GM13976 (cell line): Measurements from ENCODE around the gene ABR.

Experiments used
- DNase-seq: peaks from one replicate; pipeline ENCODE4 v3.0.0; 2012; ENCODE audit warnings: low spot score
- in situ Hi-C: fragments of 300-500 bp; cut with MboI; formaldehyde crosslinking; loops from one replicate; pipeline ENCODE4 v1.12.0; 2022; ENCODE audit warnings: low sequenced_read_pairs, mixed read lengths, inconsistent platforms; ENCODE audit not compliant: unreplicated experiment
- TF ChIP-seq, protein P1 (sequence below): IDR thresholded peaks from 2 replicates; pipeline ENCODE4 v1.5.1; 2012; ENCODE audit warnings: borderline replicate concordance, mild to moderate bottlenecking; ENCODE audit not compliant: insufficient read depth; ENCODE audit errors: extremely low read depth, missing control alignments, control extremely low read depth

ABR gene

DNA sequence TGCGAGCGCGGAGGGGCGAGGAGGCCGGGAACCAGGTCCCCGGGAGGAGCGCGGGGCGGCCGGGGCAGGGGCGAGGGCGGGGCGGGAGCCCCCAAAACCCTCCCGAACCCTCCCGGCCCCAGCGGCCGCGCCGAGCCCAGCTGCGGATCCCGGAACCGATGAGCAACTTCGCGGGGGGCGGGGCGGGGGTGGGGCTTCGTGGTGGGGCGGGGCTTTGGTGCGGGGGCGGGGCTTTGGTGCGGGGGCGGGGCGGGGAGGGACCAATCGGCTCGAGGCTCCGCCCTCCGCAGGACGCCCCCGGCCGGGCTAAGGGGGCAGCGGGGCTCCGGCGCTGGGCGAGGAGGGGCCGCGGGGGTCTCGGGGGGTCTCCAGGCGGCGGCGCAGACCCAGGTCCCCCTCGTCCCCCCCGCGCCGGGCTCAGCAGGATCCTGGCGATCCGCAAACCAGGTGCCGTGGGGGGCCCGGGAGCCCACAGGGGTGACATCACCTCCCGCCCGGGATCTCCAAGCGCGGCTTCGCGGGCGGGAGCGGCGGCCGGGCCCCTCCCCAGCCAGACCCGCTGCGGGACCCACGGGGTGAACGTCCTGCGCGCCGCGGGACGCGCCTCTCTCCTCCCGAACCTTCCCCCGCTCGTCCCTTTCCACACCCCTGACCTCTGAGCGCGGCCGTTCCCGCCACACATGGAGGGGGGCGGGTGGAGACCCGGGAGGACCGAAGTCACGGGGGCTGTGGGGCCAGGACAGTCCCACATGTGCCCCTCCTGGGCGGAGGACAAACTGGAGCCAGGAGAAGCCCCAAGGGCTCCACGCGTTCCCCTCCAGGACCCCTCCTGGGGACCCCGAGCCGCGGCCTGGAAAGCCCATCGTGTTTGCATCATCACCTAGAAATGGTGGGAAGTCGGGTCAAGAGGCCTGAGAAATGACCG lies at the start of gene ABR:
Gene ABR (minus strand): TSS at position 164 of the 925 bp plus-strand sequence. CDS start 254 bp downstream, outside the sequence.
- peak; percentile 84 for DNase-seq
- in situ Hi-C loops: no loop called here
- TF ChIP-seq, protein P1, sequence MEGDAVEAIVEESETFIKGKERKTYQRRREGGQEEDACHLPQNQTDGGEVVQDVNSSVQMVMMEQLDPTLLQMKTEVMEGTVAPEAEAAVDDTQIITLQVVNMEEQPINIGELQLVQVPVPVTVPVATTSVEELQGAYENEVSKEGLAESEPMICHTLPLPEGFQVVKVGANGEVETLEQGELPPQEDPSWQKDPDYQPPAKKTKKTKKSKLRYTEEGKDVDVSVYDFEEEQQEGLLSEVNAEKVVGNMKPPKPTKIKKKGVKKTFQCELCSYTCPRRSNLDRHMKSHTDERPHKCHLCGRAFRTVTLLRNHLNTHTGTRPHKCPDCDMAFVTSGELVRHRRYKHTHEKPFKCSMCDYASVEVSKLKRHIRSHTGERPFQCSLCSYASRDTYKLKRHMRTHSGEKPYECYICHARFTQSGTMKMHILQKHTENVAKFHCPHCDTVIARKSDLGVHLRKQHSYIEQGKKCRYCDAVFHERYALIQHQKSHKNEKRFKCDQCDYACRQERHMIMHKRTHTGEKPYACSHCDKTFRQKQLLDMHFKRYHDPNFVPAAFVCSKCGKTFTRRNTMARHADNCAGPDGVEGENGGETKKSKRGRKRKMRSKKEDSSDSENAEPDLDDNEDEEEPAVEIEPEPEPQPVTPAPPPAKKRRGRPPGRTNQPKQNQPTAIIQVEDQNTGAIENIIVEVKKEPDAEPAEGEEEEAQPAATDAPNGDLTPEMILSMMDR: no peak

DNA sequence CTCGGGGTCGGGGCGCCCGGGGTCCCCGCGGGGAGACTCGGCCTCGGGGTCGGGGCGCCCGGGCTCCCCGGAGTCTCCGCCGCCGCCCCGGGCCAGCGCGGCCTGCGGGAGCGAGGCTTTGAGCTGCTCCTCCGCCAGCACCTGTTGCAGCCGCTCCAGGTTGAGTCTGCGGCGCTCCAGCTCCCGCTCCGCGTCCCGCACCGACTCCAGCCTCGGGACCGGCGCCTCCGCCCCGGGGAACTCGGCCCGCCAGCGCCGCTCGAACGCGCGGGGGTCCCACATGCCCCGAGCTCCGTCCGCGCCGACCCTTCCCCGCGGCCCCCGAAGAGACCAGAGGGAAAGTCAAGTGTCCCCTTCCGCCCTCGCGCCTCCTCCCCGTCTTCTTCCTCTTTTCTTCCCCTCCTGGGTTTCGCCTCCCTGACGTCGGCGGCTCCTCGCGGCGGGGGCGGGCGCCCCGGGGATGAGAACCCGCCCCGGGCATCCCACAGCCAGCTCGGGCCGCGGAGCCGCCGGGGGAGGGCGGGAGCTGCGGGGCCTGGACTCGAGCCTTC lies 49.6 kb upstream of the ABR start:
- peak; percentile 95 for DNase-seq
- TF ChIP-seq, protein P1: no peak
- in situ Hi-C loops: no loop called here

DNA sequence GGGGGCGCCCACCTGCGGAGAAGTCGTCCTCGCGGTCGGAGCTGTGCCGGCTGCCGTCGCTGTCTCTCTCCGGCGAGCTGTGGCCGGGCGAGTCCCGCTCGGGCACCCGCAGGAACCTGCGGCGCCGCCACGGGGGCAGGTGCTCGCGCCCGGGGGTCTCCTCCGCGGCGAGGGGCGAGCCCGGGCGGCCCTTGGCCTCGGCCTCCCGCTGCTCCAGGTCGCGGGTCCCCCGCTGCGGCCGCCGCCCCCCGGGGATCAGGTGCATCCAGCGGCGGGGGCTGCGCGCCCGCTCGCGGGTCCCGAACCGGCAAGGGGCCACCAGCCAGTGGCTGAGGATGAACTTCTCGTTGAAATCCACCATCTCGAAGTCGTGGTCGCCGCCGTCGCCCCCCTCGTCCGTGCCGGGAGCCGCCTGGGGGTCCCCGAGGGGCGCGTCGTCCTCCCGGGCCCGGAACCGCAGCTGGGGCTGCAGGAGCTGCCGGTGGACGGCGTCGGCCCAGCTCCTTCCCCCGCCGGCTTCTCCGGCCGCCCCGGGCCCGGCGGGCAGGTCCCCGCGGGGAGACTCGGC lies 49.1 kb upstream of the ABR start:
- peak; percentile 67 for DNase-seq
- in situ Hi-C loops: no loop called here
- TF ChIP-seq, protein P1: no peak

DNA sequence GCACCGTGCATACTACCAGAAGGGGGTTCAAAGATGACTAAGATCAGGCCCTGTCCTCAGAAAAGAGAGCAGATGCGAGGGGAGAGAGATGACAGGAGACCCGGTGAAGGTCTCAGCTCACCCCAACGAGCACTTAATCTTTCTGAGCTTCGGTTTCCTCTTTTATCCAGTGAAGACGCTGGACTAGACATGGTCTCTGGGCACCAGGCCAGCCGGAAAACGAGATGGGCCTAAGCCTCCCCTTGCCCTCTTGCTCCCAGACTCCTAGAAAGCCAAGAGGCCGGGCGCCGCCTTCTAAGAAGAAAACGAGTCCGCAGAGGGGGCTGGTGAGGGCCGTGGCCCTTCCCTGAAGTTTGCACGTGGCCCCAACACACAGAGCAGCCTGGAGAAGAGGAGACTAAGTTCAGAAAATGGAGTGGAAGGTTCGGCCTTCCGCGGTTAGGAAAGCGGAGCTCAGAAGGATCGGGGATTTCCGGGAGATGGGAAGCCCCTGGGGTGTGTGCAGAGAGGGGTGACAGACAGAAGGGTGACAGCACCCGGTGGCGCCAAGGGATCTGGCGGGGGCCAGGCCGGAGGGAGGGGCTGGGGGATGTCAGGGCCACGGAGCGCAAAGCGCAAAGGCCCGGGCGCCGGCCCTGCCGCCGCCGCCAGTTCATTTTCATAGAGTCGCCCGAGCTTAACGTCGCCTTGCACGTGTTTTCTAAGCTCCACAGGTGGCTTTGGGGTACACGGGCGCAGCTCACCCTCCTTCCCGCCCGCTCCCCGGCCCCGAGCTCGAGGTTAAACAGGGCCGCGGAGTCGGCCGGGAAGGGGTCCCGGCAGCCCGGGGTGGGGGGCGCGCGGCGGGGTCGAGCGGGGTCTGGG lies 48.4 kb upstream of the ABR start:
- in situ Hi-C loops: no loop called here
- DNase-seq: peak; percentile 84
- TF ChIP-seq, protein P1: no peak

DNA sequence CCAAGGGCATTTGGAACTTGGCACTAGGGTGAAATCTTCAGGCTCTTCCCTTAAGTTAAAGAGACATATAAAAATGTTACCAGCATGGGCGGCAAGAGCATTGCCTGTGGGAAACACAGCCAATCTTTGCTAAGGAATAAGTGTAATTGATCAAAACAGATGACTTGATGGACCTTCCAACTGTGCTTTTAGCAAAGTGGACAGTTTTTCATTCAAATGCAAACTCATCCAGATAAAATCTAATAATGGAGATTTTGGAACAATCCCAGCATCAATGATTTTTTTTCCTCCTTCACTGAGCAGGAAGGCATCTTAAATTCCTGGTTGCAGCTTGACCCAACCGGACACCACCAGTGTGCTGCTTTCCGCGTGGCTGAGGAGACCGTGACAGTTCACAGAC lies 47.6 kb upstream of the ABR start:
- DNase-seq: no peak
- TF ChIP-seq, protein P1: no peak
- in situ Hi-C loops: no loop called here

DNA sequence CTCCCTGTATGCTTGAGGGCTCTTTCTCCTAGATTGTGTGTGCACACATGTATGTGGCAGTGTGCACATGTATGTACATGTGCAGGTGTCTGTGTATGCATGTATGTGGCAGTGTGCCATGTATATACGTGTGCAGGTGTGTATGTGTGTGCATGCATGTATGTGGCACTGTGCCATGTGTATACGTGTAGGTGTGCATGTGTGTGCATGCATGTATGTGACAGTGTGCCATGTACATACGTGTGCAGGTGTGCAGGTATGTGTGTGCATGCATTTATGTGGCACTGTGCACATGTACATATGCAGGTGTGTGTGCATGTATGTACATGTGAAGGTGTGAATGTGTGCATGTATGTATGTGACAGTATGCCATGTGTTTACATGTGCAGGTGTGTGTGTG lies 46.5 kb upstream of the ABR start:
- TF ChIP-seq, protein P1: no peak
- in situ Hi-C loops: no loop called here
- DNase-seq: no peak
